Tibial nerve (tissue), 4 donors: ENCODE measurements around the gene SETX. TPM values are rescaled to one million over a fixed set of nuclear protein-coding genes. Genes with fewer than 3 reads are reported as not detected.
A peak's percentile ranks its signal among the peaks of the same experiment; 100 is the strongest.

Experiments used
- DNase-seq, 2 donors: peaks; one replicate each; pipeline ENCODE4 v3.0.0-alpha.2; 2019; ENCODE audit warnings: low spot score in 2 of 2
- H3K27ac ChIP-seq, 4 donors: fragments of 200-600 bp; sonication (generic) in 3 of 4; one replicate each; pipeline ENCODE4 v1.5.1; 2017 to 2019; ENCODE audit warnings: mild to moderate bottlenecking in 1 of 4
- H3K27me3 ChIP-seq, 2 donors: fragments of 200-600 bp; sonication (generic) in 1 of 2; one replicate each; pipeline versions ENCODE4 v1.5.1 to v1.6.0; 2017 to 2019
- H3K36me3 ChIP-seq, 3 donors: fragments of 200-600 bp; sonication (generic); one replicate each; pipeline ENCODE4 v1.5.1; 2018 to 2019
- H3K4me1 ChIP-seq, 4 donors: fragments of 200-600 bp; sonication (generic) in 3 of 4; one replicate each; pipeline ENCODE4 v1.5.1; 2017 to 2019
- H3K4me3 ChIP-seq, 4 donors: fragments of 200-600 bp; sonication (generic) in 3 of 4; one replicate each; pipeline ENCODE4 v1.5.1; 2017 to 2019; ENCODE audit warnings: mild to moderate bottlenecking in 1 of 4, moderate library complexity in 1 of 4
- H3K9me3 ChIP-seq, 4 donors: fragments of 200-600 bp; sonication (generic) in 3 of 4; one replicate each; pipeline ENCODE4 v1.5.1; 2017 to 2019
- EP300 ChIP-seq, 2 donors: sonication (generic); formaldehyde crosslinking; IDR thresholded peaks; one replicate each; pipeline ENCODE4 v1.6.1; 2017; ENCODE audit warnings: antibody characterized with exemption in 2 of 2, mild to moderate bottlenecking in 1 of 2
- POLR2A ChIP-seq, 2 donors: fragments of 450-650 bp; IDR thresholded peaks; one replicate each; pipeline ENCODE4 v1.6.1; 2017; ENCODE audit warnings: antibody characterized with exemption in 2 of 2, mild to moderate bottlenecking in 2 of 2, moderate library complexity in 2 of 2
- WGBS, 2 donors: methylation state at CpG; one replicate each; pipeline ENCODE4 v1.1.5; 2018; 5-methylcytosine and 5-hydroxymethylcytosine counted together
- total RNA-seq, 4 donors: library from RNA; depleted of rRNA; stranded (reverse); fragments of >200 nt; gene quantifications; one replicate each; pipeline ENCODE4 v1.1.0, GENCODE V29; 2016
- TF ChIP-seq, protein P1 (sequence below), 5 experiments: fragments of 200-600 bp in 3 of 5; fragments of 450-650 bp in 2 of 5; sonication (generic) in 3 of 5; IDR thresholded peaks; one replicate each; pipeline ENCODE4 v1.5.1; 2016 to 2019; ENCODE audit warnings: antibody characterized with exemption in 5 of 5, mild to moderate bottlenecking in 3 of 5, moderate library complexity in 2 of 5

Gene SETX
- total RNA-seq, 4 donors from 2014 or later: 64.0 to 73.9 (median 65.1) TPM

DNA sequence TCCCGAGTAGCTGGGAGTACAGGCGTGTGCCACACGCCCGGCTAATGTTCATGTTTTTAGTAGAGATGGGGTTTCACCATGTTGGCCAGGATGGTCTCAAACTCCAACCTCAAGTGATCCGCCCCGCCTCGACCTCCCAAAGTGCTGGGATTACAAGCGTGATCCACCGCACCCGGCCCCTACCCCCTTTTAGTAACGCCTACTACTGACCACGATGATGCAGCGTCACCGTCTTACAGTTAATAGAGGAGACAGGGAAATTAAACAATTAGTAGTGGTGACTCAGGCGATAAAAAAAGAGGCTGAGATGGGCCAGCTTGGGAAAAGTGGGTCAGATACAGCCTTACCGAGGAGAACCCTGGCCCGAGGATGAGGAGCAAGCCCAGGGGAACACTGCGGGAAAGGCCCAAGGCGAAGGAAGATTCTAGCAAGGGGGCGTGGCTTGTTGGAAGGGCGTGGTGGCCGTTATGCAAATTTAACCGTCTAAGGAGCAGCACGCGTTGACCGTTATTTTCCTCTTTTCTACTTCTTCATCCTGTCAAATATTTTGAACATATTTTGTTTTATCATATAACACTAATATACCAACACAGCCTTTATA lies 1.6 kb upstream of the SETX start:
- Histone ChIP-seq H3K36me3 (peaks cover 0 to 19% (median 0%) of the 10 kb centered on the region in 3 donors), H3K4me1 (peaks cover 0 to 26% (median 21%) of the 10 kb centered on the region in 4 donors), H3K27me3 (no peaks in the 10 kb centered on the region), H3K4me3 (no peak overlapping the region), H3K27ac (no peak overlapping the region), H3K9me3 (no peaks in the 10 kb centered on the region)
- TF ChIP-seq EP300 (IDR thresholded peaks at IDR 0.05) (no peak), POLR2A (IDR thresholded peaks at IDR 0.05) (no peak)
- TF ChIP-seq, protein P1, sequence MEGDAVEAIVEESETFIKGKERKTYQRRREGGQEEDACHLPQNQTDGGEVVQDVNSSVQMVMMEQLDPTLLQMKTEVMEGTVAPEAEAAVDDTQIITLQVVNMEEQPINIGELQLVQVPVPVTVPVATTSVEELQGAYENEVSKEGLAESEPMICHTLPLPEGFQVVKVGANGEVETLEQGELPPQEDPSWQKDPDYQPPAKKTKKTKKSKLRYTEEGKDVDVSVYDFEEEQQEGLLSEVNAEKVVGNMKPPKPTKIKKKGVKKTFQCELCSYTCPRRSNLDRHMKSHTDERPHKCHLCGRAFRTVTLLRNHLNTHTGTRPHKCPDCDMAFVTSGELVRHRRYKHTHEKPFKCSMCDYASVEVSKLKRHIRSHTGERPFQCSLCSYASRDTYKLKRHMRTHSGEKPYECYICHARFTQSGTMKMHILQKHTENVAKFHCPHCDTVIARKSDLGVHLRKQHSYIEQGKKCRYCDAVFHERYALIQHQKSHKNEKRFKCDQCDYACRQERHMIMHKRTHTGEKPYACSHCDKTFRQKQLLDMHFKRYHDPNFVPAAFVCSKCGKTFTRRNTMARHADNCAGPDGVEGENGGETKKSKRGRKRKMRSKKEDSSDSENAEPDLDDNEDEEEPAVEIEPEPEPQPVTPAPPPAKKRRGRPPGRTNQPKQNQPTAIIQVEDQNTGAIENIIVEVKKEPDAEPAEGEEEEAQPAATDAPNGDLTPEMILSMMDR (IDR thresholded peaks at IDR 0.05): no peak
- no peak for DNase-seq
- 89 to 92% methylated on average over 26 of the region's 26 CpGs for WGBS, 2 donors

DNA sequence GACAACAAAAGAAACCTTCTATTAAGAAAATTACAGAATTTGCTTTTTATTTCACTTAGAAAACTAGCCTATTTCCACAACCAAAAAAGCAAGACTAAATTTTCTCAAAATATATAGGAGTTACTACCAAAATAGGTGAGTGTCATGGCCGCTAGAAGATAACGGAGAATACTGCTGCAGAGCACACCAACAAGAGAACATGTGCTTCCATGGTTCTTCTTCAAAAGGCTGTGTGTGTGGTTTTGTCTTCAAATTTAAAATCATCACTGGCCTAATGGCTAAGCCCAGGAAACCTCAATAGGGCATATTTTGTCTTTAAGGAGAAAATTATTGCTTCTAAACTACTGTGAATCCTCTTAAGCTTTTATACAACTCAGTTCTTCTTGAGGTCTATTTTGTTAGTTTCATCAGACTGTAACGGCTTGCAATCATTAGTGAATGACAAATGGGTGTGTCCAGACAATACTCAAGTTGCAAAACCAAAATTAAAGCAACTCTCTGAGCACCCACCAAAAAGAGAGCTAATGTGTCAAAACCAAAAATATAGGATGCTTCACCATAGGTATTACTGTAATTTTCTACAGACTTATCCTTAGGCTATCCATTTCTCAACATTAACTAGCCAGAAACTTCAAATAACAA lies 3.3 kb downstream of the SETX start:
- no peaks in the 10 kb centered on the region for H3K27me3 ChIP-seq
- TF ChIP-seq EP300 (IDR thresholded peaks at IDR 0.05) (no peak), POLR2A (IDR thresholded peaks at IDR 0.05) (no peak)
- TF ChIP-seq, protein P1 (IDR thresholded peaks at IDR 0.05): no peak
- peaks cover 0 to 46% (median 31%) of the 10 kb centered on the region in 4 donors for H3K4me1 ChIP-seq
- H3K36me3 ChIP-seq: peaks cover 2 to 59% (median 20%) of the 10 kb centered on the region in 3 donors
- peak overlapping the region in 2 of 4 donors; percentile 11 to 29 for H3K4me3 ChIP-seq
- DNase-seq: no peak
- H3K27ac ChIP-seq: peak overlapping the region in 1 of 4 donors; percentile 44
- no peaks in the 10 kb centered on the region for H3K9me3 ChIP-seq
- 66 to 73% methylated on average over 3 of the region's 3 CpGs for WGBS, 2 donors

DNA sequence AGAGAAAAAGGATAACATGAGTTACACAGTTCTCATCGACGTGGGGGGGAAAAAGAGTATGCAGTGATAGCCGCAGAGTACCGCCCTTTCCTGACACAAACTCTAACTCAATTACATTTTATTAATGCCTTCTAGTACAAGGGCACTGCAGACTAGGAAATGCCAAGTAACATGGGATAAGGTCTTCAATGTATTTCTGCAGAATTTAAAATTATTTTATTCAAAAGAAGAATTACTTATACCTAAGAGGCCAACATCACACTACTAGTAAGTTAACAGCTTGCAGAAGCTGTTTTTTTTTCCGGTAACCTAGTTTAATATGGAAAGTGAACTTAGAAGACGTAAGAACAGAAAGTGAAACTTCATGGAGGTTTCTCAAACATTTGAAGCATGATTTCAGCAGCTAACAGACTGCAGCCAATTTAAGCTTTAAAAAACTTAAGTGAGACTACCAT lies 3.9 kb downstream of the SETX start:
- no peaks in the 10 kb centered on the region for H3K27me3 ChIP-seq
- peaks cover 2 to 66% (median 20%) of the 10 kb centered on the region in 3 donors for H3K36me3 ChIP-seq
- peak overlapping the region in 2 of 4 donors; percentile 11 to 29 for H3K4me3 ChIP-seq
- WGBS, 2 donors: 60 to 64% methylated on average over 6 of the region's 6 CpGs
- TF ChIP-seq, protein P1 (IDR thresholded peaks at IDR 0.05): no peak
- TF ChIP-seq POLR2A (IDR thresholded peaks at IDR 0.05) (no peak), EP300 (IDR thresholded peaks at IDR 0.05) (no peak)
- no peaks in the 10 kb centered on the region for H3K9me3 ChIP-seq
- H3K27ac ChIP-seq: peak overlapping the region in 1 of 4 donors; percentile 28
- no peak for DNase-seq
- peaks cover 0 to 46% (median 31%) of the 10 kb centered on the region in 4 donors for H3K4me1 ChIP-seq

DNA sequence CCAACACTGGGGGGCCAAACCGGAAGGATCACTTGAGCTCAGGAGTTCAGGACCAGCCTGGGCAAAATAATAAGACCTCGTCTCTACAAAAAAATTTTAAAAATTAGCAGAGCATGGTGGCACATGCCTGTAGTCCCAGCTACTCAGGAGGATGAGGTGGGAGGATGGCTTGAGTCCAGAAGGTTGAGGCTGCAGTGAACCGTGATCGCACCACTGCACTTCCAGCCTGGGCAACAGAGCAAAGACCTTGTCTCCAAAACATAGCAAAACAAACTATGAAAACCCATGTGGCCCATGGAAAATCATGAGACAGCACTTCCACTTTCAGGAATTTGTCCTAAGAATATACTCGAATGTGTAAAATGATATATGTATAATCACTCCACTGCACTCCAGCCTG lies 6.1 kb downstream of the SETX start:
- Histone ChIP-seq H3K36me3 (peaks cover 9 to 88% (median 28%) of the 10 kb centered on the region in 3 donors), H3K4me1 (peaks cover 0 to 41% (median 26%) of the 10 kb centered on the region in 4 donors), H3K4me3 (no peak overlapping the region), H3K27ac (no peak overlapping the region), H3K9me3 (no peaks in the 10 kb centered on the region), H3K27me3 (no peaks in the 10 kb centered on the region)
- WGBS, 2 donors: 70% methylated on average over 5 of the region's 5 CpGs
- no peak for TF ChIP-seq EP300 (IDR thresholded peaks at IDR 0.05)
- TF ChIP-seq, protein P1 (IDR thresholded peaks at IDR 0.05): no peak
- no peak for TF ChIP-seq POLR2A (IDR thresholded peaks at IDR 0.05)
- DNase-seq: no peak

DNA sequence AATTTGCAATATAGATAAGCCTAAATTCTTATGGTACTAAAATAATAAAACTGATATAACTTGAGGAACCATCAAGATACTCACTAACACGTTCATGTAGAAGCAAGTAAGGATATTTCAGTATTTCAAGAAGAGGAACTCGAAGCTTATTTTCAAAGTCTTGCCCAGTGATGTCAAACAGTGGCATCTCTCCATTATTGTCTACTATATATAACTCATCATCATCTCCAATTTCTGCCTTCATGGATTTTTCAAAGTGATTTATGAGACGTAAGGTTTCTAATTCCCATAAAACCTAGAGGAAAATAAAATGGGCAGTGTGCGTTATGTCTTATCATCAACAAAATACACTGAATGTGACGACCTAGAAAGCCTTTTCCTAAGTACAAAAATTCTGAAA lies 8.6 kb downstream of the SETX start:
- peaks cover 9 to 93% (median 41%) of the 10 kb centered on the region in 3 donors for H3K36me3 ChIP-seq
- no peak overlapping the region for H3K4me3 ChIP-seq
- 87 to 90% methylated on average over 5 of the region's 5 CpGs for WGBS, 2 donors
- peaks cover 0 to 18% (median 7%) of the 10 kb centered on the region in 4 donors for H3K4me1 ChIP-seq
- TF ChIP-seq EP300 (IDR thresholded peaks at IDR 0.05) (no peak), POLR2A (IDR thresholded peaks at IDR 0.05) (no peak)
- TF ChIP-seq, protein P1 (IDR thresholded peaks at IDR 0.05): no peak
- no peaks in the 10 kb centered on the region for H3K27me3 ChIP-seq
- DNase-seq: no peak
- no peak overlapping the region for H3K27ac ChIP-seq
- no peaks in the 10 kb centered on the region for H3K9me3 ChIP-seq
